Astrocyte (in vitro differentiated cells and primary cell): ENCODE results near the gene PPM1L. TPM values are rescaled to one million over a fixed set of nuclear protein-coding genes. Genes with fewer than 3 reads are reported as not detected.

Experiments
- DNase-seq: peaks from one replicate; pipeline ENCODE4 v3.0.0-alpha.2; 2010; ENCODE audit warnings: low read depth
- FAIRE-seq: peaks from 2 replicates; lab custom pipeline; 2011; peaks lifted over from hg19 to GRCh38; lab: Jason Lieb, UNC
- H2AFZ ChIP-seq: 2 replicates; pipeline ENCODE4 v1.6.0; 2012; ENCODE audit warnings: low read depth, low read length, inconsistent platforms
- H3K27ac ChIP-seq: 2 replicates; pipeline ENCODE4 v1.5.1; 2011; ENCODE audit warnings: low read depth, low read length, inconsistent platforms
- H3K27me3 ChIP-seq: 2 replicates; pipeline ENCODE4 v1.6.0; 2011; ENCODE audit warnings: low read length, inconsistent platforms; ENCODE audit not compliant: insufficient read depth
- H3K36me3 ChIP-seq: 2 replicates; pipeline ENCODE4 v1.5.1; 2011; ENCODE audit warnings: low read length, inconsistent platforms; ENCODE audit not compliant: insufficient read depth
- H3K4me1 ChIP-seq: 2 replicates; pipeline ENCODE4 v1.5.1; 2011; ENCODE audit warnings: low read length, inconsistent platforms; ENCODE audit not compliant: insufficient read depth
- H3K4me2 ChIP-seq: 2 replicates; pipeline ENCODE4 v1.6.0; 2012; ENCODE audit warnings: low read length, inconsistent platforms
- H3K4me3 ChIP-seq: 2 replicates; pipeline ENCODE4 v1.5.1; 2011; ENCODE audit warnings: low read depth, mild to moderate bottlenecking, low read length, inconsistent platforms; ENCODE audit not compliant: insufficient read depth
- H3K79me2 ChIP-seq: 2 replicates; pipeline ENCODE4 v1.6.0; 2012; ENCODE audit warnings: mild to moderate bottlenecking, low read length, inconsistent platforms; ENCODE audit not compliant: insufficient read depth
- H3K9ac ChIP-seq: 2 replicates; pipeline ENCODE4 v1.6.0; 2012; ENCODE audit warnings: mild to moderate bottlenecking, low read length, inconsistent platforms
- H3K9me3 ChIP-seq: 2 replicates; pipeline ENCODE4 v1.5.1; 2012; ENCODE audit warnings: low read depth, mild to moderate bottlenecking, low read length, inconsistent platforms; ENCODE audit not compliant: insufficient read depth
- H4K20me1 ChIP-seq: 2 replicates; pipeline ENCODE4 v1.6.0; 2012; ENCODE audit warnings: low read length, inconsistent platforms; ENCODE audit not compliant: insufficient read depth
- H3K27ac Mint-ChIP-seq: one replicate; pipeline ENCODE4 v1.8.0; 2021; ENCODE audit warnings: mild to moderate bottlenecking, mixed read lengths; ENCODE audit not compliant: unreplicated experiment
- H3K27me3 Mint-ChIP-seq: one replicate; pipeline ENCODE4 v1.8.0; 2021; ENCODE audit warnings: low read depth, mixed read lengths; ENCODE audit not compliant: unreplicated experiment
- H3K36me3 Mint-ChIP-seq: one replicate; pipeline ENCODE4 v1.8.0; 2021; ENCODE audit warnings: low read depth, mixed read lengths; ENCODE audit not compliant: unreplicated experiment
- H3K4me1 Mint-ChIP-seq: one replicate; pipeline ENCODE4 v1.8.0; 2021; ENCODE audit warnings: low read depth, mixed read lengths; ENCODE audit not compliant: unreplicated experiment
- H3K4me3 Mint-ChIP-seq: one replicate; pipeline ENCODE4 v1.8.0; 2021; ENCODE audit warnings: mild to moderate bottlenecking, moderate library complexity, mixed read lengths; ENCODE audit not compliant: unreplicated experiment
- H3K9me3 Mint-ChIP-seq: one replicate; pipeline ENCODE4 v1.8.0; 2021; ENCODE audit warnings: mild to moderate bottlenecking, mixed read lengths; ENCODE audit not compliant: unreplicated experiment
- CTCF ChIP-seq: IDR thresholded peaks from 2 replicates; pipeline ENCODE4 v1.5.1; 2011; ENCODE audit warnings: low read depth, mild to moderate bottlenecking, inconsistent platforms, low read length, moderate library complexity; ENCODE audit not compliant: insufficient read depth
- EZH2 ChIP-seq: IDR thresholded peaks from 2 replicates; pipeline ENCODE4 v1.6.1; 2012; ENCODE audit warnings: mild to moderate bottlenecking, low read length, inconsistent platforms; ENCODE audit not compliant: insufficient read depth
- total RNA-seq: library from RNA; stranded (reverse); gene quantifications from 2 replicates; pipeline ENCODE4 v1.2.1, GENCODE V29; 2021

The PPM1L gene
- total RNA-seq, 1 donor from 2014 or later: 6.3 TPM

- no peak for FAIRE-seq
- no peaks in the 10 kb centered on the region for H3K27me3 Mint-ChIP-seq
Measured at GRCh38 chr3:160792540-160792939, 36.5 kb downstream of the PPM1L start.

GRCh38 chr3:160793722-160794252, 37.8 kb downstream of the PPM1L start:
- Histone ChIP-seq H3K27ac (no peak overlapping the region), H3K4me1 (no peaks in the 10 kb centered on the region), H3K9ac (no peak overlapping the region), H3K4me2 (no peak overlapping the region), H3K79me2 (no peaks in the 10 kb centered on the region), H3K9me3 (no peaks in the 10 kb centered on the region), H2AFZ (no peak overlapping the region), H3K36me3 (no peaks in the 10 kb centered on the region), H4K20me1 (no peaks in the 10 kb centered on the region), H3K27me3 (no peaks in the 10 kb centered on the region), H3K4me3 (no peak overlapping the region)
- Mint-ChIP-seq H3K36me3 (no peaks in the 10 kb centered on the region), H3K9me3 (no peaks in the 10 kb centered on the region), H3K27ac (no peak overlapping the region), H3K4me1 (peaks cover 1% of the 10 kb centered on the region), H3K4me3 (no peak overlapping the region), H3K27me3 (no peaks in the 10 kb centered on the region)
- no peak for TF ChIP-seq CTCF
- no peak for TF ChIP-seq EZH2
- DNase-seq: no peak
- FAIRE-seq: no peak

More at GRCh38 chr3:160792540-160792939, 36.5 kb downstream of the PPM1L start:
- no peaks in the 10 kb centered on the region for H3K27me3 ChIP-seq
- peaks cover 1% of the 10 kb centered on the region for H3K4me1 Mint-ChIP-seq
- no peak for DNase-seq
- H3K27ac Mint-ChIP-seq: no peak overlapping the region
- no peak overlapping the region for H3K27ac ChIP-seq
- no peaks in the 10 kb centered on the region for H3K79me2 ChIP-seq
- H3K36me3 Mint-ChIP-seq: no peaks in the 10 kb centered on the region
- no peaks in the 10 kb centered on the region for H3K9me3 Mint-ChIP-seq
- no peak for TF ChIP-seq CTCF
- TF ChIP-seq EZH2: no peak
- H3K9me3 ChIP-seq: no peaks in the 10 kb centered on the region
- H2AFZ ChIP-seq: no peak overlapping the region
- no peak overlapping the region for H3K4me2 ChIP-seq
- no peak overlapping the region for H3K4me3 ChIP-seq
- no peak overlapping the region for H3K9ac ChIP-seq
- H4K20me1 ChIP-seq: no peaks in the 10 kb centered on the region
- H3K36me3 ChIP-seq: no peaks in the 10 kb centered on the region
- no peaks in the 10 kb centered on the region for H3K4me1 ChIP-seq
- H3K4me3 Mint-ChIP-seq: no peak overlapping the region

GRCh38 chr3:160796089-160796812, 40.2 kb downstream of the PPM1L start:
- no peaks in the 10 kb centered on the region for H3K27me3 ChIP-seq
- DNase-seq: no peak
- H3K9me3 ChIP-seq: no peaks in the 10 kb centered on the region
- H4K20me1 ChIP-seq: no peaks in the 10 kb centered on the region
- no peaks in the 10 kb centered on the region for H3K27me3 Mint-ChIP-seq
- H3K4me3 ChIP-seq: no peak overlapping the region
- H3K79me2 ChIP-seq: no peaks in the 10 kb centered on the region
- no peaks in the 10 kb centered on the region for H3K9me3 Mint-ChIP-seq
- H3K4me3 Mint-ChIP-seq: no peak overlapping the region
- H3K4me1 ChIP-seq: no peaks in the 10 kb centered on the region
- no peak overlapping the region for H2AFZ ChIP-seq
- no peak for FAIRE-seq
- no peak overlapping the region for H3K27ac Mint-ChIP-seq
- H3K4me1 Mint-ChIP-seq: peaks cover 1% of the 10 kb centered on the region
- no peak overlapping the region for H3K27ac ChIP-seq
- no peak for TF ChIP-seq CTCF
- no peak for TF ChIP-seq EZH2
- no peaks in the 10 kb centered on the region for H3K36me3 Mint-ChIP-seq
- H3K4me2 ChIP-seq: no peak overlapping the region
- no peak overlapping the region for H3K9ac ChIP-seq
- H3K36me3 ChIP-seq: no peaks in the 10 kb centered on the region
